22Rv1 (cell line): Measurements from ENCODE around the gene RIC8B.

Experiments used
- CTCF ChIP-seq: fragments of 450-650 bp; IDR thresholded peaks from 2 replicates; pipeline ENCODE4 v1.5.1; 2017; ENCODE audit warnings: mild to moderate bottlenecking
- ZFX ChIP-seq: fragments of 450-650 bp; IDR thresholded peaks from 2 replicates; pipeline ENCODE4 v1.6.1; 2017; ENCODE audit warnings: antibody characterized with exemption, borderline replicate concordance

GRCh38 chr12:106740818-106741217, 33.7 kb upstream of the RIC8B start:
- no peak for TF ChIP-seq CTCF
- TF ChIP-seq ZFX: no peak
